Mononuclear cell (primary cell): ENCODE data around the gene TSPYL6. TPM values are rescaled to one million over a fixed set of nuclear protein-coding genes. Genes with fewer than 3 reads are reported as not detected.
"Not testable (repeated sequence)": the region's sequence is repeated elsewhere in the genome, so short reads cannot be mapped to it uniquely, and the experiment has no call there.

ENCODE experiments used
- H3K27me3 ChIP-seq: 2 replicates; pipeline ENCODE4 v1.6.0; 2011; ENCODE audit warnings: low read length, control low read depth; ENCODE audit not compliant: insufficient read depth
- H3K4me1 ChIP-seq: 2 replicates; pipeline ENCODE4 v1.5.1; 2011; ENCODE audit warnings: mild to moderate bottlenecking, low read length, control low read depth; ENCODE audit not compliant: insufficient read depth
- H3K4me3 ChIP-seq: 2 replicates; pipeline ENCODE4 v1.5.1; 2011; ENCODE audit warnings: mild to moderate bottlenecking, low read length, moderate library complexity
- H3K9me3 ChIP-seq: 2 replicates; pipeline ENCODE4 v1.5.1; 2011; ENCODE audit warnings: low read depth, mild to moderate bottlenecking, control low read depth, low read length
- total RNA-seq: library from RNA; depleted of rRNA; stranded (reverse); fragments of >200 nt; gene quantifications from one replicate; pipeline ENCODE4 v1.2.3, GENCODE V29; 2012

Gene TSPYL6
- total RNA-seq, 1 donor: not detected

GRCh38 chr2:54267577-54267976 is 11.5 kb upstream of the TSPYL6 start:
- no peaks in the 10 kb centered on the region for H3K9me3 ChIP-seq
- no peaks in the 10 kb centered on the region for H3K4me1 ChIP-seq
- H3K4me3 ChIP-seq: no peak overlapping the region
- no peaks in the 10 kb centered on the region for H3K27me3 ChIP-seq

GRCh38 chr2:54265081-54265480 is 9.1 kb upstream of the TSPYL6 start:
- H3K4me1 ChIP-seq, H3K27me3 ChIP-seq, H3K9me3 ChIP-seq, H3K4me3 ChIP-seq: not testable (repeated sequence)

- no peaks in the 10 kb centered on the region for H3K27me3 ChIP-seq
- no peaks in the 10 kb centered on the region for H3K4me1 ChIP-seq
- no peak overlapping the region for H3K4me3 ChIP-seq
- no peaks in the 10 kb centered on the region for H3K9me3 ChIP-seq
These were observed 6.2 kb upstream of the TSPYL6 start for GRCh38 chr2:54262015-54262765.

GRCh38 chr2:54261537-54261936 is 5.5 kb upstream of the TSPYL6 start:
- no peaks in the 10 kb centered on the region for H3K4me1 ChIP-seq
- H3K4me3 ChIP-seq: no peak overlapping the region
- H3K27me3 ChIP-seq: no peaks in the 10 kb centered on the region
- H3K9me3 ChIP-seq: no peaks in the 10 kb centered on the region

GRCh38 chr2:54260241-54260595 is 4.2 kb upstream of the TSPYL6 start:
- Histone ChIP-seq H3K9me3 (no peaks in the 10 kb centered on the region), H3K27me3 (no peaks in the 10 kb centered on the region), H3K4me3 (no peak overlapping the region), H3K4me1 (no peaks in the 10 kb centered on the region)

- H3K9me3 ChIP-seq: no peaks in the 10 kb centered on the region
- no peaks in the 10 kb centered on the region for H3K4me1 ChIP-seq
- H3K27me3 ChIP-seq: no peaks in the 10 kb centered on the region
- no peak overlapping the region for H3K4me3 ChIP-seq
These were observed 3.6 kb upstream of the TSPYL6 start for GRCh38 chr2:54259413-54260240.

- H3K4me3 ChIP-seq: no peak overlapping the region
- H3K4me1 ChIP-seq: no peaks in the 10 kb centered on the region
- no peaks in the 10 kb centered on the region for H3K9me3 ChIP-seq
These were observed 2.1 kb upstream of the TSPYL6 start for GRCh38 chr2:54258166-54258565.

GRCh38 chr2:54255230-54256090 is 569 bp downstream of the TSPYL6 start:
- Histone ChIP-seq H3K27me3 (no peaks in the 10 kb centered on the region), H3K4me3 (no peak overlapping the region), H3K9me3 (no peaks in the 10 kb centered on the region), H3K4me1 (no peaks in the 10 kb centered on the region)

More at GRCh38 chr2:54258166-54258565, 2.1 kb upstream of the TSPYL6 start:
- H3K27me3 ChIP-seq: no peaks in the 10 kb centered on the region

- Histone ChIP-seq H3K4me3 (no peak overlapping the region), H3K27me3 (no peaks in the 10 kb centered on the region), H3K9me3 (no peaks in the 10 kb centered on the region), H3K4me1 (no peaks in the 10 kb centered on the region)
These were observed 1.8 kb downstream of the TSPYL6 start for GRCh38 chr2:54254180-54254579.

GRCh38 chr2:54249629-54250028 is 6.4 kb downstream of the TSPYL6 start:
- Histone ChIP-seq H3K27me3 (no peaks in the 10 kb centered on the region), H3K4me3 (no peak overlapping the region), H3K4me1 (no peaks in the 10 kb centered on the region), H3K9me3 (no peaks in the 10 kb centered on the region)

GRCh38 chr2:54247115-54247514 is 8.9 kb downstream of the TSPYL6 start:
- Histone ChIP-seq H3K27me3 (no peaks in the 10 kb centered on the region), H3K4me1 (no peaks in the 10 kb centered on the region), H3K9me3 (no peaks in the 10 kb centered on the region), H3K4me3 (no peak overlapping the region)

- no peak overlapping the region for H3K4me3 ChIP-seq
- no peaks in the 10 kb centered on the region for H3K9me3 ChIP-seq
- H3K27me3 ChIP-seq: no peaks in the 10 kb centered on the region
- H3K4me1 ChIP-seq: no peaks in the 10 kb centered on the region
These were observed 15.2 kb downstream of the TSPYL6 start for GRCh38 chr2:54240515-54241469.

GRCh38 chr2:54239427-54239826 is 16.6 kb downstream of the TSPYL6 start:
- no peaks in the 10 kb centered on the region for H3K4me1 ChIP-seq
- no peaks in the 10 kb centered on the region for H3K27me3 ChIP-seq
- no peak overlapping the region for H3K4me3 ChIP-seq
- H3K9me3 ChIP-seq: no peaks in the 10 kb centered on the region

- no peak overlapping the region for H3K4me3 ChIP-seq
- no peaks in the 10 kb centered on the region for H3K4me1 ChIP-seq
- no peaks in the 10 kb centered on the region for H3K27me3 ChIP-seq
- no peaks in the 10 kb centered on the region for H3K9me3 ChIP-seq
These were observed 18.6 kb downstream of the TSPYL6 start for GRCh38 chr2:54237428-54237827.
